ENCODE measurements around the gene SLC12A7.

SLC12A7 gene

DNA sequence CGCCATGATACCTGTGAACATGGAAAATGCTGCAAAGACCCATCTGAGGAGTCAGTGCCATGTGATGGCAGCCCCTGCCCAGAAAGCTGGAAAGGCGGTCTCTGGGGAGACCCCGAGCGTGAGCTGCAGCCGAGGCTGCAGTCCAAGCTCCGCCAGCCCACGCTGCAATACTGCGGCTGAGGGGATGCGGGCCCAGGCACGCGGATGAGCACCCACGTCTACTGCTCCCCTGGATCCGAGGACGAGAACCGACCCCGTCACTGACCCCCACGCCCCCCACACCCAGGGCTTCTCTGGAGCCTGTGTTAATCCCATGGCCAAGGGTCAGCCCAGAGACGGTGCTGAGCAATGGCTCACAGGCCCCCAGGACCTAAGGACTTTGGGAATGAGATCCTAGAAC lies 32.4 kb downstream of the SLC12A7 start:
- no peak for DNase-seq (ENCODE audit: low spot score)
- FAIRE-seq: no peak

DNA sequence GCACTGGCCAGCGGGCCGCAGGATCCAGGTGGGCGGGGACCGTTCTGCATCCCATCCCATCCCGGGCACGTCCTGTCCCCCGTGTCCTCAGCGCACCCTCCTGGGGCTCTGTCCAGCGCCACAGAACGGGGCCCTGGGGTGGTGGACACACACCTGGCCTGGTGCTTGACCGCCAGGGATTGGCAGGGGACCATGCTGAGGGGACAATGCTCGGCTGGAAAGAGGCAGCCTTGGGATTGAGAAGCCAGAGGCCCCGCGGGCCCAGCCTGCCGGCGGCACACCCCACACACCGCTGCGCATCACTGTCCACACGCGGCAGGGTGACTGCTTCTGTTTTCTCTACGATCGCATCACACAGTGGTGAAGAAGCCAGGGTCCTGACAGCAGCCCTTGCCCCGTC lies 33.0 kb downstream of the SLC12A7 start:
- no peak for FAIRE-seq

DNA sequence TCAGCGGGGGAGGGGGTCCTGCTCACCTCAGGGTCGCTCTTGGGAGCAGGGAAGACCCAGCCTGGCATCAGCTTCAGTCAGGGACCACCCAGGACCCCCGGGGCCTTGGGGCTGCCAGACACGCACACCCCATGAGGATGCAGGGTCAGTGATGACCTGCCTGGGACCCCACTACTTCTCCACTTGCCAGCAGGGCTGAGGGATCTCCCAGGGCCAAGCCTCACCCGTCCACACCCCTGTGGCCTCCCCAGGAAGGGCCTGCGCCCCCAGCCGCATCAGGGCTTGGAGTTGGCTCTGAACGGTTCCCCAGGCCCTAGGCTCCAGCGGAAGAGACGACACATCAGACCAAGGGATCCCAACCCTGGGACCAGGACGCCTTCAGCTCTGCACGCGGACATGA lies 33.7 kb downstream of the SLC12A7 start:
- DNase-seq (ENCODE audit: low spot score): no peak
- no peak for FAIRE-seq

More for the DNA sequence above, 33.0 kb downstream of the SLC12A7 start:
- no peak for DNase-seq (ENCODE audit: low spot score)

DNA sequence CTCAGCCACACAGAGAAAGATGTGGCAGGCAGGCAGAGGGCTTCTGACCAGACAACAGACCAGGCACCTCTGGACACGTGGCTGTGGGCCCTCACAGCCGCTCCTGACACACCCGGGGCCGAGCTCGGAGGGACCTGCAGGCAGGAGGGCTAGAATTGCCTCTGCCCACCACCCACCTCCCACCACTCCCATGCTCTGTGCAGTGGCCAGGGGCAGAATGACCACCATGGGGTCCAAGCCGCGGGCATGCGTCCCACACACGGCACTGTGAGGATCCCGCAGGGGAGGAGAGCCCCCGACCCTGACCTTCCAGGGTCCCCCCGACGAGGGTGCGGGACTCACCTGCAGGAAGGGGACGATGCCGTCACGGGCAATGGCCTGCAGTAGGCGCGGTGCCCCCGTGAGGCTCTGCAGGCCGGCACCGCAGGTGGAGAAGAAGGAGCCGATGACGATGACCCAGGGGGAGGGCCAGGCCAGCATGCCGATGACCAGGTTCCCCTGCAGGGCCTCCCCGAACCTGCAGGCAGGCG lies 34.3 kb downstream of the SLC12A7 start:
- no peak for FAIRE-seq
- no peak for DNase-seq (ENCODE audit: low spot score)

DNA sequence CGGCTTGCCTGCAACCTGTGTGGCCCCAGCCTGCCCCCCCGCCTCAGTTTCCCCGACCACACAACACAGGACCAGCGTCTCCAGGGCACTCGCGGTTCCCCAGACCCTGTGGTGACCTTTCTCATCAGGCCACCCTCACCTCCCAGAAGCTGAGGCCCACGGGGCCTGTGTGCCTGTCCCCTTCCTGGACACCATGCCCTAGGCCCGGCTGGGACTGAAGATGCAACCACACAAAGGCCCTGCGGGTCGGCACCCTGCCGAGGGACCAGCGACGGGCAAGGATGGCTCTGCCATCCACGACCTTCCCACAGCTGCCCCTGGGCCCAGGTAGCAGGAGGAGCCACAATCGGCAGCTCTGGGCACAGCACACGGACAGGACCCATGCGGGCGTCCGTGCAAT lies 34.8 kb downstream of the SLC12A7 start:
- FAIRE-seq (no peak), DNase-seq (ENCODE audit: low spot score) (no peak)

DNA sequence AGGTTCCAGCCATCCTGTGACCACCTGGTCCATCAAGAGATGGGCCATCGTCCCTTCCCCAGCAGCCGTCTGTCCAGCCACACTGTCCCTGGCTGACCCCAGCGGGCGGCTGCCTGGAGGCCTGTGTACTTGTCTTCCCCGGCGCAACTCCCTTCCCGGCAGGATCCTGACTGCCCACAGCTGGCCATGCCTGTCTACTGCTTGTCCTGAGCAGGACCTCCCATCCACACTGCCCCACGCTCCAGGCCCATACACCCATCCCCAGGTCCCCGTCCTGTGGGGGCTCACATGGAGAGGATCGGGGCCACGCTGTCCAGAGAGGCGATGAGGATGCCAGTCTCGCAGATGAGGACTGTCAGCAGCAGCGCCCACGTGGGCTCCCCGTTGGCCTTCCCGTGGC lies 35.5 kb downstream of the SLC12A7 start:
- DNase-seq (ENCODE audit: low spot score): no peak
- no peak for FAIRE-seq

DNA sequence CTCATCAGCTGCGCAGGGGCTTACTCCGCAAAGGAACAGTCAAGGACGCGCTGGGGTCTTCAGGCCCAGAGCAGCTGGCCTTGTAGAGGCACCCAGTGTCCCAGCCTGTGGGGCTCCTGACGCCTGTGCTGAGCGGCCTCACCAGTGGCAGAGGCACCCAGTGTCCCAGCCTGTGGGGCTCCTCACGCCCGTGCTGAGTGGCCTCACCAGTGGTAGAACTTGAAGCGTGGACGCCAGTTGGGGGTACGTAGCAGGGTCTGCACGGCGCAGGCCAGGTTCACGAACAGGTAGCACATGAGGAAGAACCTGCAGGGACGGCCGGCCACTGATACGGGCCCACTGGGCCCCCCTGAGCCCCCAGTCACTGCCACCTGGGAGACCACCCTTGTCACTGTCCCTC lies 35.9 kb downstream of the SLC12A7 start:
- FAIRE-seq: no peak
- no peak for DNase-seq (ENCODE audit: low spot score)

DNA sequence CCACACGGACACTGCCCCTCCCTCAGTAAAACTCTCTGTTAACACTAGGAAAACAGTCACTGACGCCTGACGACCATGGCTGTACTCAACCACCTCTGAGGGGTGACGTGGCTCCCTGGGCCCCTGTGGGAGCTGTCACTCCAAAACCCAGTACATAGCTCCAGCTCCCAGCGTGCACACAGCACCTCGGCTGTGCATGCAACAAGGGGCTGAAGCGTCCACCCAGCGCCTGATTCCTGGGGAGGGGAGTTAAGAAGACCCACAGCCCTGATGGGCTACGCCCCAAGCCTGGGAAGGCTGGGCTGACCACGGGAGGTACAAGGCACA lies 36.3 kb downstream of the SLC12A7 start:
- FAIRE-seq (no peak), DNase-seq (ENCODE audit: low spot score) (no peak)

DNA sequence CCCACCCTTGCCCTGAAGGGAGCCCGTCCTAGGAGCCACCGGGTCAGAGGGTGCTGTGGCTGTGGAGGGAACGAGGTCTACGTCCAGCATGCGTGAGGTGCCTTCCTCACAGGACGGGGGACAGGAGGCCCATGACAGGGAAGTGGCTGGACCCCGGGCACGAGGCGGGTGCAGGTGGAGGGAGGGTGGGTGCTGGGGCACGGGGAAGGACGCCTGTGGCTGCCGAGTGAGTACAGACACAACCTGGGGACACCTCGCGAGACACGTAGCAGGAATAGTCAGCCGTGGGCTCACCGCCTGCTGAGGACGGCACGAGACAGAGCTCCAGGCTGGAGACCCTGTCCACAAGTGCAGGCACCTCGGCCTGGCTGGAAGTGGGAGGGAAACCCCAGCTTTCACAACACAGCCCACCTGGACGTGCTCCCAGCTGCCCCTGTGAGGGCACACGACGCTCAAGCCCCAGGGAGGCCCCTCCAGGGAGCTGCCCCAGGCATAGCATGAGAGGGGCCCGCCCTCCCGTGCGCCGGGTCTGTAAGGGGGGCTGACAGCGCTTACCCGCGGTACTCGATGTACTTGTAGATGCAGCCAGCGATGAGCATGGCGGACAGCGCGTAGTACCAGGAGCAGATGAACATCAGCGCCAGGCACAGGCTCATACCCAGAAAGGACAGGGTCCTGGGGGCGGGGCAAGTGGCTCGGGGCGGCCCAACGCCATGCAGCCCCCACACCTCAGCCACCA lies 36.9 kb downstream of the SLC12A7 start:
- no peak for FAIRE-seq

DNA sequence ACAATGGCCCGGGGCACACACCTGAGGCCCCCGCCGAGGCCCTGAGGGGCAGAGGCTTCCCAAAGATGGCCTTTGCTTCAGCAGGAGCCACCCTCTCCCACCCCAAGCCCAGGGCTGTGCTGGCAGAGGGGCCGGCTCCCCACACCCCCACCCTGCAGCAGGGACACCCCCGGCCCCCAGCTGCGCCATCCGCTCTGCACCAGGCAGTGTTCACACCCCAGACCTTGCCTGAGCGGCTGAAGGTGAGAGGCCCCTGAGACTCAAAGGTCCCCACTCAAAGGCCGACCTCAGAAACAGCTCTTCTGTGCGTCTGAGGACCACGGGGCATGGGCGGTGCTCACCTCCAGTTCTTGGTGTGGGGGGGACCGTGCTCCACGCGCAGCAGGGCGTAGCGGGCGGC lies 37.6 kb downstream of the SLC12A7 start:
- no peak for DNase-seq (ENCODE audit: low spot score)
- FAIRE-seq: no peak

More for the DNA sequence above, 36.9 kb downstream of the SLC12A7 start:
- DNase-seq (ENCODE audit: low spot score): no peak

DNA sequence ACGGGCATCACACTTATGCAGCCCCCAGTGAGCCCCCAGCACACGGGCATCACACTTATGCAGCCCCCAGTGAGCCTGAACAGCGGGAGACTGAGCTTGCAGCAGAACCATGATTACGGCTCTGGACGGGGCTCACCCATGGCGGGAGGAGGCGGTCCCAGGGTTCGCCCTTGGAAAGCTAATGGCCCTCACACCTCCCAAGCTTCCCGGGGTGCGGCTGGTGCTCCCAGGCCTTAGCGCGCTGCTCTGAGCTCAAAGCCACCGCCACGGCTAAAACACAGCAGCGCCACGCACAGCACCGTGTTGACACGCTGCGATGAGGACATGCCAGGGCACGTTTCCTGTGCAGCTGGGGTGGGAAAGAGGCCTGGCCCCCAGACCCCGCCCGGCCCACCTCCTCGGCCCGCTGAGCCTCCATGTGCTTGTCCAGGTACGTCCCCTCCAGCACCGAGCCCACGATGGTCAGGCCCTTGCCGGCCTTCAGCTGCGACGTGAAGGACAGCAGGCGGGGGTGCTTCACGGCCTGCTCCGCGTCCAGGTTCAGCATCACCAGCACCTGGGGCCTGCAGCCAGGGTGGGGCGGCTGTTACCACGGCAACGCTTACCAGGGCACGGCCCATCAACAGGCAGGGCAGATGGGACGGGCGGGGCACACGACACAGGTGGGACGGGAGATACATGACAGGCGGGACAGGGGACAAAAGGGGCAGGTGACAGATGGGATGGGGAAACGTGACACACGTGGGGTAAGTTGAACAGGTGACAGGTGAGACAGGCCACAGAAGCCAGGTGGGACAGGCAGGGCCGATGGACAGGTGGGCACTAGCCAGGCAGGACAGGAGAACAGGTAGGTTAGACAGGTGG lies 38.4 kb downstream of the SLC12A7 start:
- FAIRE-seq (no peak), DNase-seq (ENCODE audit: low spot score) (no peak)

DNA sequence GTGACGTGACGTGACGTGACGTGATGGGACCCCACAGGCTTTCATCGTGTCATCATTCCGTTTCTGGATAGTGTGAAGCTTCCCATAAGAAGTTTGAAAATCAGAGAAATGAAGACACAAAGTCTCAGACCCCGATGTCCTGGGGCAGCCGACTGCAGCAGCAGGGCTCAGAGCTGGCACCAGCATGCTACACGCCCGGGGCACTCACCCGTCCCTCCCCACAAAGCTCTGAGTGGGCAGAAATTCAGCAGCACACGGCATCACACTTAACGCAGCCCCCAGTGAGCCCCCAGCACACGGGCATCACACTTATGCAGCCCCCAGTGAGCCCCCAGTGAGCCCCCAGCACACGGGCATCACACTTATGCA lies 42.2 kb downstream of the SLC12A7 start:
- FAIRE-seq (no peak), DNase-seq (ENCODE audit: low spot score) (no peak)

DNA sequence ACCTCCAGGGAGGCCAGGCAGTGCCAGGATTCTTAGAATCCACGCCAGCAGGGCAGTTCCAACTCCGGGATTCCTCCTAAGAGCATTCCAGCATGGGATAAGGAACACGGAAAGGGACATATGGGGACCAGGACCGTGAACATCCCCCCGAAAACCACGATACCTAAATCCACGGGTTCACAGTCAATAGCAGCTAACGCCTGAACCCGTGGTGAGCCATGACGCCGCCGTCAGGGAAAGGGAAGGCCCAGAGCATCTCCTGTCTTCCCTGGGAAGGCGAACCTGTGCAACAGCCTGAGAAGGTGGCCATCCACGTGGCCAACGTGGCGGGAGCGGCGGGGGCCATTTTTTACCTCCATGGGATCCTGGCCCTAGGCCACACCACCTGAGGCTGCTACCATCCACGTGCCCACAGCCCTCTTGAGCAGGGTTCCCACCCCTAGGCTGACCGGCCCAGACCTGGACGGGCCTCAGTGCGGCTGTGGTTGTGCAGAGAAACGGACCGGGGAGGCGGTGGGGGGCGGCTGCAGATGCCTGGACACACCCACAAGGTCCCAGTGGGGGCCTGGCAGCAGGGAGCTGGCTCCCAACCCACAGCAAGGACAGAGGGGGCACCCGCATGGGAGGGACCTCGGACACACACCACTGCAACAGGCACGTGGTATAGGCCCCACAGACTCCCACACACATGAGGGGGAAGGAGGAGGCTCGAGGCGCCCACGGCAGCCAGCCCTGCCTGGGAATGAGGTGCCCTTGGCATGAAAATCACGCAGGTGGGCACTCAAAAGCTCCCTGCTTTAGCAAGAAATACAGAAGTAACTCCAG lies 42.8 kb downstream of the SLC12A7 start:
- no peak for FAIRE-seq
- no peak for DNase-seq (ENCODE audit: low spot score)

DNA sequence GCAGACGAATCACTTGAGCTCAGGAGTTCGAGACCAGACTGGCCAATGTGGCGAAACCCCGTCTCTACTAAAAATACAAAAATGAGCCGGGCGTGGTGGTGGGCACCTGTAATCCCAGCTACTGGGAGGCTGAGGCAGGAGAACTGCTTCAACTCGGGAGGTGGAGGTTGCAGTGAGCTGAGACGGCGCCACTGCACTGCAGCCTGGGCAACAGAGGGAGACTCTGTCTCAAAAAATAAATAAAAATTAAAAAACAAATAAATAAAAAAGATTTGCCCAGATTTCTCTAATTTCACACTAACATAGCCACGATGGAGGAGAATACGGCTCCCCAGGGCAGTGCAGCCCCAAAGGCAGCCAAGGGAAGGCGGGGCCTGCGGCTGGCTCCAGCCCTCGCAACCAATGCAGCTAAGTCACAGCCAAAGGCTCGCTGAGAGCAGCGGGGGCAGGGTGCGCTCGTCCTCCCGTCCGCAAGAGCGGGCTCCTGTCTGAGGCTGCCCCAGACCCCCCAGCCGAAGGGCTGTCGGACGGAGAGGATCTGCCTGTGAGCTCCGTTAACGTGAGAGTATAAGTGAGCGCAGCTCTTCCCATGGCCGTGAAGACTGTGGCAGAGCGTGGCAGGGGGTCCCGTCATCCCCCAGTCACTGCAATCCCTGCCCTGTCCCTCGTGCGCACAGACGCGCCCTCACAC lies 43.5 kb downstream of the SLC12A7 start:
- DNase-seq (ENCODE audit: low spot score) (no peak), FAIRE-seq (no peak)

DNA sequence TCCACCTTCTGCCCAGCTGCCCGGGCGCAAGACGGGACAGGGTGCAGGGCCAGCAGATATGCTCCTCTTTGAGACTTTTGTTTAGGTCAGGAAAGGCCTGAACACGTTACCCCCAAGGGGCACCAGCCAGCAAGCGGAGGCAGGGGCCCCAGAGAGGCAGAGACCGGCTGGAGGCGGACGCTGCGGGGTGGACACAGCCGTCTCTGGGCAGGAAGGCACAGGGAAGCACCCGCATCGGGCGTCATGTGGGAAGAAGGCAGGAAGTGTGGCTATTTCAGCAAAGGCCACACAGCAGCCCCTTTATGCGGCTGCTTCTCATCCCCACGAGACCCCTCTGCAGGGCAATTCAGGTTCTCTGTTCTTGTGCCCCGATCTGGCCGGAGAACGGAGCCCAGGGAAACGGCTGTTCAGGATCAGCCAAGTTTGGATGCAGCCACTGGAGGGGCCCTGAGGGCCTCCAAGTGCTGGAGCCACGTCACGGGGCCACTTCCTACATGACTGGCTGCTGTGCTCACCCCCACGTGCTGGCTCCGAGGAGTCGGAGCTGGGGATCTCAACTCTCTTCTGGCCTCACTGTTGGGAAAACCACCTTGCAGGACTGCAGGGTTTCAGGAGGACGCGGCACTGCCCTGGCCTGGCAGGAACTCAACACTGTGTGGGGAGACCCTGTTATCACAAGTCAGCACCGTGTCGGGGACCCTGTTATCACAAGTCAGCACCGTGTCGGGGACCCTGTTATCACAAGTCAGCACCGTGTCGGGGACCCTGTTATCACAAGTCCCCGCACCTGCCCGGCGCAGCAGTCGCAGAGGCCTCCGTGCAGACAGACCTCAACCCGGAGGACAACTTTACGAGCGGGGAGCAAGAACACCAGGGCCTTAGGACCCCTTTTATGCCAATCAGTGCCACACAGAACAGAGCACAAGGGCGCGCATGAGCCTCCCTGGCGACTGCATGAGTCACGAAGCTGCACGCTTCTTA lies 44.4 kb downstream of the SLC12A7 start:
- DNase-seq (ENCODE audit: low spot score): no peak
- FAIRE-seq: no peak

DNA sequence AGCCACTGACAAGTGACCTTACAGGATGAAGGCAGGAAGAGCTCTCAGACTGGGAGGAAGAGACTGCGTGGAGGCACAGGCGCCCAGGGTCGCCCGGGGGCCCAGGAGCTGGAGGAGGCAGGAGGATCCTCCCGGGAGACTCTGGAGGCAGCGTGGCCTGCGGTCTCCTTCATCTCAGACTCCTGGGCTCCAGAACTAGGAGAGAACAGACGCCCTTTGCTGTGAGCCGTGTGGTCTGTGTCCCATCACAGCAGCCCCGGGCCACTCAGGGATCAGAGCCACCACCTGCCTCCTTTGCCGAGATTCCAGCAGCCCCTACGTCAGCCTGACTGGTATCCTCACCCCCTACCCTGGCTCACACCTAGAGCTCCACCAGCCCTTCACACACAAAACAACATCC lies 45.2 kb downstream of the SLC12A7 start:
- DNase-seq (ENCODE audit: low spot score): no peak
- no peak for FAIRE-seq

DNA sequence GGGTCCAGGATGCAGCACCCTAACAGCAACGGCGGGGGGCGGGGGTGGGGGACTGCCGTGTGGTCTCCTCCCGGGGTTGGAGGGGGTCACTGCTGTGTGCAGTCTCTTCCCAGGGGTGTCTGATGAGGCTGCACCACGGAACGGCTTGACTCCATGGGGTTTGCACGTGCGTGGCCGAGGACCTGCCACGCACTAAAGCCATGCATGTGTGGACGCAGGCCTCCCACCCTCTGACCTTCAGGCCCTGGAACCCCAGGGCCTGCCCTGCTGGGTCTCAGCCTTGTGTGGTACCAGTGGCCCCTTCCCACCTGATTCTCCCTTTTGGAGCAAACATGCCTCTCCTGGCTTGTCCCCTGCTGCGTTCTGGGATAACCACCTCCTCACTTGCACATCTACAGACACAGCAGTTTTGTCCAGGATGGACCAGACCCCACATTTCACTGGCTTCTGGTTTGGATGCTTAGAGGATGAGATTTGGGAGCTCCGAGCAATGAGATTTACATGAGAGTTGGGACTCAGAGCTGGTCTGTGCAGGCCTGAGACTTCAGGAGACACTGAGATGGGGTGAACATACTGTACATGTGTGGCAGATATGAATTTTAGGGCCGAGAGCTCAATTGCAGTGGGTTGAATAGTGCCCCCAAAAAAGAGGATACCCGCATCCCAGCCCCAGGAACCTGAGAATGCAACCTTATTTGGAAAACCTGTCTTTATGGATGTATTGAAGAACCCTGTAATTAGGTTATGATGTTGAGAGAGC lies 45.8 kb downstream of the SLC12A7 start:
- no peak for DNase-seq (ENCODE audit: low spot score)
- FAIRE-seq: no peak

DNA sequence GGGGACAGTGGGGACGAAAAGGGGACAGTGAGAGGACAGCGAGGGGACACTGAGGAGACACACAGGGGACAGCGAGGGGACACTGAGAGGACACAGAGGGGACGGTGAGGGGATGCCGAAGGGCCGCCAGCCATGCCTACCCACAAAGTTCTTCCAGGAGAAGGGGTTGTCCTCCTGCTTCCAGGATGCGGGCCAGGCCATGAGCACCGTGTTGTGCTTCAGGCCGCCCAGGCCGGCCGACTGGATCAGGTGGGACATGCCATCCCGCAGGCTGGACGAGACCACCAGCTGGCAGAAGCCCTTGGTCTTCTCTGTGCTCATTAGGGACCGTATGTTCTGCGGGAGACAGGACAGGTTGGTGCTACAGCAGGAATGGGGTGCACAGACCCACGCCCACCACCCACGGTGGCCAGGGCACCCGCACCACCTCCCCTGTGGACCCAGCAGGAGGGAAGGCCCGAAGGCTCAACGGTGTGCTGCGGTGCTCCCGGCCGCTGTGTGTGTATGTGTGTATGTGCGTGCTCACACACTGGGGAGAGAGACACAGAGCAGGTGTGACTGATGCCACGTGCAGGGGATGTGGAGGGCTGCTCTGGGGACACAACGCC lies 46.6 kb downstream of the SLC12A7 start:
- FAIRE-seq (no peak), DNase-seq (ENCODE audit: low spot score) (no peak)
